Aorta (tissue), 5 donors: ENCODE data around the gene CD163. TPM values are rescaled to one million over a fixed set of nuclear protein-coding genes. Genes with fewer than 3 reads are reported as not detected.
A peak's percentile ranks its signal among the peaks of the same experiment; 100 is the strongest.

Source experiments
- ATAC-seq: fragments of 200-7000 bp; cut with Tn5 transposase; one replicate; pipeline ENCODE4 v1.9.1; 2022; ENCODE audit warnings: moderate library complexity; ENCODE audit not compliant: low FRiP score
- DNase-seq, 2 donors: peaks; one replicate each; pipeline ENCODE4 v3.0.0-alpha.2; 2020
- H3K27ac ChIP-seq, 2 donors: one replicate each; pipeline ENCODE4 v1.5.1; 2013; ENCODE audit warnings: low read length in 2 of 2, mild to moderate bottlenecking in 2 of 2, moderate library complexity in 2 of 2, control low read depth in 1 of 2, inconsistent platforms in 1 of 2, low read depth in 1 of 2
- H3K27me3 ChIP-seq, 2 donors: one replicate each; pipeline ENCODE4 v1.6.1; 2013; ENCODE audit warnings: control low read depth in 1 of 2, low read length in 1 of 2, mild to moderate bottlenecking in 1 of 2, moderate library complexity in 1 of 2; ENCODE audit not compliant: insufficient read depth in 2 of 2, control insufficient read depth in 1 of 2
- H3K36me3 ChIP-seq, 2 donors: one replicate each; pipeline ENCODE4 v1.6.1; 2013; ENCODE audit warnings: control low read depth in 1 of 2, low read length in 1 of 2, mild to moderate bottlenecking in 1 of 2; ENCODE audit not compliant: insufficient read depth in 2 of 2, control insufficient read depth in 1 of 2
- H3K4me1 ChIP-seq, 2 donors: one replicate each; pipeline ENCODE4 v1.6.1; 2013; ENCODE audit warnings: low read length in 2 of 2, control low read depth in 1 of 2, mild to moderate bottlenecking in 1 of 2, moderate library complexity in 1 of 2; ENCODE audit not compliant: insufficient read depth in 2 of 2, control insufficient read depth in 1 of 2
- H3K4me3 ChIP-seq, 2 donors: one replicate each; pipeline ENCODE4 v1.5.1; 2013; ENCODE audit warnings: low read length in 2 of 2, control low read depth in 1 of 2, mild to moderate bottlenecking in 1 of 2
- H3K9me3 ChIP-seq: one replicate; pipeline ENCODE4 v1.6.1; 2013; ENCODE audit warnings: mild to moderate bottlenecking, low read length; ENCODE audit not compliant: control insufficient read depth
- WGBS, 2 donors: extraction: QIAGEN DNeasy Blood & Tissue Kit; methylation state at CpG; one replicate each; pipeline ENCODE4 v1.1.7; 2013; 5-methylcytosine and 5-hydroxymethylcytosine counted together
- intact Hi-C, 2 donors: fragments of 100-400 bp; cut with DNase I; formaldehyde crosslinking; loops; one replicate each; pipeline versions ENCODE4 v1.14.2 to v1.15.0; 2022
- polyA plus RNA-seq, 2 donors: library from polyadenylated mRNA; stranded (reverse); fragments of 200-250 nt; gene quantifications; one replicate each; pipeline ENCODE4 v1.2.3, GENCODE V29; 2013
- total RNA-seq, 2 donors: library from RNA; stranded (reverse); fragmentation: NEBNext Ultra II Directional; extraction: Animal tissue kit (Norgen Biotek cat#: 25700); gene quantifications; one replicate each; pipeline ENCODE4 v1.2.1, GENCODE V29; 2021
- donor health status: healthy with polysubstance abuse.
- donor health status: Bipolar disorder and iron deficiency.
- donor health status: DM: no; HTN: no; CAD: no.
- donor health status: DM: no; HTN: no; CAD: no.
- donor health status: DM: yes; HTN: yes; CAD: no.

CD163 gene
- total and polyA plus RNA-seq, 4 donors, result 22.3 to 308 (median 183) TPM

- Histone ChIP-seq H3K9me3 (no peaks in the 10 kb centered on the region), H3K27me3 (no peaks in the 10 kb centered on the region), H3K27ac (no peak overlapping the region), H3K36me3 (no peaks in the 10 kb centered on the region), H3K4me1 (no peaks in the 10 kb centered on the region), H3K4me3 (no peak overlapping the region)
- ATAC-seq (no peak), DNase-seq (no peak)
- intact Hi-C loops, result no loop called here
- WGBS, 2 donors, result 82 to 89% methylated on average over 1 of the region's 1 CpG
Measured at GRCh38 chr12:7499636-7500035, 3.9 kb downstream of the CD163 start.

- no peaks in the 10 kb centered on the region for H3K27me3 ChIP-seq
- H3K4me1 ChIP-seq, result no peaks in the 10 kb centered on the region
- H3K36me3 ChIP-seq, result no peaks in the 10 kb centered on the region
- intact Hi-C loops, result no loop called here
- H3K27ac ChIP-seq, result no peak overlapping the region
- ATAC-seq, result no peak
- 11 to 22% methylated on average over 4 of the region's 4 CpGs for WGBS, 2 donors
- no peaks in the 10 kb centered on the region for H3K9me3 ChIP-seq
- H3K4me3 ChIP-seq, result no peak overlapping the region
- DNase-seq, result no peak
Measured at GRCh38 chr12:7498809-7499208, 4.8 kb downstream of the CD163 start.

- no peak for DNase-seq
Measured at GRCh38 chr12:7497661-7498060, 5.9 kb downstream of the CD163 start.

DNA sequence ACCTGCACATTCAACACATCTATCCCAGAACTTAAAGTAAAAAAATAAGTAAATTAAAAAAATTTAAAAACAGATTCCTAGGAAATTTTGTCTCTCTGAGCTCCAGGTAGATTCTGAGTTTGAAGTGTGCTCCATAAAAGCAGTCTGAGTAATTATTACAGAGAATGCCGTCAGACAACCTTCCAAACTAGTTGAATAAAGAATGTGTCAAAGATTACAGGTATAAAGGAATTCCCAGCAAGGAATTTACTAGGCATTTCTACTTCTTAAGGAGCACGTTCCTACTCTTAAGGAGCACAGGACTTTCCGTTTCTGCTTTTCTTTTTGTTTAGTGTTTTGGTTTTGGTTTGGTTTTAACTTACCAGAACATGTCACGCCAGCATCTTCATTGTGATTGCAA is 7.1 kb downstream of the CD163 start:
- Histone ChIP-seq H3K4me3 (no peak overlapping the region), H3K9me3 (no peaks in the 10 kb centered on the region), H3K4me1 (no peaks in the 10 kb centered on the region), H3K27ac (no peak overlapping the region), H3K36me3 (no peaks in the 10 kb centered on the region), H3K27me3 (no peaks in the 10 kb centered on the region)
- ATAC-seq, result no peak
- DNase-seq, result no peak
- 79 to 83% methylated on average over 4 of the region's 4 CpGs for WGBS, 2 donors
- intact Hi-C loops, result no loop called here

More at GRCh38 chr12:7497661-7498060, 5.9 kb downstream of the CD163 start:
- WGBS, 2 donors, result 14 to 25% methylated on average over 3 of the region's 3 CpGs
- Histone ChIP-seq H3K9me3 (no peaks in the 10 kb centered on the region), H3K4me1 (no peaks in the 10 kb centered on the region), H3K27ac (no peak overlapping the region), H3K36me3 (no peaks in the 10 kb centered on the region), H3K4me3 (no peak overlapping the region), H3K27me3 (no peaks in the 10 kb centered on the region)
- ATAC-seq, result no peak
- intact Hi-C loops, result no loop called here

- Histone ChIP-seq H3K27me3 (no peaks in the 10 kb centered on the region), H3K4me1 (no peaks in the 10 kb centered on the region), H3K9me3 (no peaks in the 10 kb centered on the region), H3K36me3 (no peaks in the 10 kb centered on the region), H3K4me3 (no peak overlapping the region), H3K27ac (no peak overlapping the region)
- intact Hi-C loops, result no loop called here
- DNase-seq (peak in 1 of 2 donors; percentile 51), ATAC-seq (no peak)
- 86 to 90% methylated on average over 3 of the region's 3 CpGs for whole genome bisulfite sequencing, 2 donors
Measured at GRCh38 chr12:7495136-7495535, 8.4 kb downstream of the CD163 start.

DNA sequence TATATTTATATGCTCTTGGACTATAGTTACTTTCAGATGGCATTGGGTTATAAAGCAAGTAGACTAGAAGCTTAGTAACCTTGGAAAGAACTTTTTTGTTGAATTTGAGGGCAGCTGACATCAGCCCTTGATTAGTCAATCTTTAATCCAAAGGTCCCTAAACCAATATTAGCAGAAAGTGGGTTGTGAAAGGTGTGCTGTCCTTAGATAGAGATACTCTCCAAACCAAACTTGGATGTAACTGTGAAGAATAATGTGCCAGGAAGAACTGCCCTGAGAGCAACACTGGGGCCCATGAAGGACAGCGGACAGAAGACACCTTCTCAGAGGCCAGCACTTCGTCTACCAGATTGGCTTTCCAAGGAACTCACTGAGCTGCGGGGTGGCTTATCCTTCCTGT is 10.6 kb downstream of the CD163 start:
- Histone ChIP-seq H3K36me3 (no peaks in the 10 kb centered on the region), H3K27ac (no peak overlapping the region), H3K4me1 (no peaks in the 10 kb centered on the region), H3K4me3 (no peak overlapping the region), H3K9me3 (no peaks in the 10 kb centered on the region), H3K27me3 (no peaks in the 10 kb centered on the region)
- DNase-seq, result no peak
- intact Hi-C loops, result no loop called here
- no peak for ATAC-seq
- 84 to 85% methylated on average over 3 of the region's 3 CpGs for WGBS, 2 donors

- Histone ChIP-seq H3K4me1 (no peaks in the 10 kb centered on the region), H3K36me3 (no peaks in the 10 kb centered on the region)
- DNase-seq, result peak in 1 of 2 donors; percentile 65
Measured at GRCh38 chr12:7486512-7486911, 17.1 kb downstream of the CD163 start.

GRCh38 chr12:7485095-7485494 is 18.5 kb downstream of the CD163 start:
- no peaks in the 10 kb centered on the region for H3K36me3 ChIP-seq
- WGBS, 2 donors, result 41 to 54% methylated on average over 4 of the region's 4 CpGs
- no peaks in the 10 kb centered on the region for H3K4me1 ChIP-seq
- no peak for DNase-seq
- H3K27ac ChIP-seq, result no peak overlapping the region
- H3K4me3 ChIP-seq, result no peak overlapping the region
- peaks cover 1% of the 10 kb centered on the region for H3K9me3 ChIP-seq
- H3K27me3 ChIP-seq, result no peaks in the 10 kb centered on the region
- no peak for ATAC-seq
- intact Hi-C loops, result no loop called here

More at GRCh38 chr12:7486512-7486911, 17.1 kb downstream of the CD163 start:
- WGBS, 2 donors, result 78 to 83% methylated on average over 6 of the region's 6 CpGs
- no peak overlapping the region for H3K27ac ChIP-seq
- no peaks in the 10 kb centered on the region for H3K27me3 ChIP-seq
- peaks cover 1% of the 10 kb centered on the region for H3K9me3 ChIP-seq
- H3K4me3 ChIP-seq, result no peak overlapping the region
- intact Hi-C loops, result no loop called here
- no peak for ATAC-seq

GRCh38 chr12:7483343-7483742 is 20.2 kb downstream of the CD163 start:
- WGBS, 2 donors, result 65 to 77% methylated on average over 5 of the region's 5 CpGs
- DNase-seq, result peak in 1 of 2 donors; percentile 38

More at GRCh38 chr12:7483343-7483742, 20.2 kb downstream of the CD163 start:
- H3K4me1 ChIP-seq, result no peaks in the 10 kb centered on the region
- no peak overlapping the region for H3K27ac ChIP-seq
- intact Hi-C loops, result no loop called here
- ATAC-seq, result no peak
- peaks cover 1% of the 10 kb centered on the region for H3K9me3 ChIP-seq
- no peak overlapping the region for H3K4me3 ChIP-seq
- H3K27me3 ChIP-seq, result no peaks in the 10 kb centered on the region
- no peaks in the 10 kb centered on the region for H3K36me3 ChIP-seq
